DOHH2 (cell line): ENCODE data around the gene EFCAB14.

Source experiments
- CTCF ChIP-seq: fragments of 200-600 bp; sonication (generic); IDR thresholded peaks from one replicate; pipeline ENCODE4 v1.5.1; 2014; ENCODE audit warnings: antibody characterized with exemption, mild to moderate bottlenecking, low read depth, low read length; ENCODE audit not compliant: poor library complexity, severe bottlenecking
- EZH2phosphoT487 ChIP-seq: fragments of 200-600 bp; sonication (generic); IDR thresholded peaks from 2 replicates; pipeline ENCODE4 v1.6.1; 2017; ENCODE audit warnings: borderline replicate concordance, mild to moderate bottlenecking, antibody characterized with exemption, low read length, moderate library complexity, mixed read lengths

GRCh38 chr1:46653405-46653958 lies 65.4 kb downstream of the EFCAB14 start:
- TF ChIP-seq CTCF (no peak), EZH2phosphoT487 (no peak)
